GM21786 (cell line): ENCODE results near the gene TRIP6.
"Not testable (repeated sequence)": the region's sequence is repeated elsewhere in the genome, so short reads cannot be mapped to it uniquely, and the experiment has no call there.

Experiments used
- ATAC-seq: cut with Tn5 transposase; IDR thresholded peaks from one replicate; pipeline ENCODE4 v1.9.1; 2021; ENCODE audit not compliant: unreplicated experiment

TRIP6 gene

GRCh38 chr7:100910443-100910842, 43.3 kb downstream of the TRIP6 start:
- not testable (repeated sequence) for ATAC-seq

GRCh38 chr7:100911484-100911883, 44.3 kb downstream of the TRIP6 start:
- no peak for ATAC-seq

GRCh38 chr7:100914208-100914878, 47.2 kb downstream of the TRIP6 start:
- no peak for ATAC-seq

GRCh38 chr7:100914879-100915447, 47.8 kb downstream of the TRIP6 start:
- ATAC-seq: no peak

- ATAC-seq: not testable (repeated sequence)
Observed at GRCh38 chr7:100919335-100919734, 52.1 kb downstream of the TRIP6 start.

GRCh38 chr7:100919779-100920437, 52.7 kb downstream of the TRIP6 start:
- ATAC-seq: not testable (repeated sequence)

GRCh38 chr7:100921039-100921438, 53.9 kb downstream of the TRIP6 start:
- ATAC-seq: no peak
